ENCODE results near the gene HNRNPH3.

The HNRNPH3 gene

GRCh38 chr10:68359189-68359588 is 27.3 kb downstream of the HNRNPH3 start:
- Histone ChIP-seq H3K4me3 (ENCODE audit: low read depth in 1 of 2, low read length in 2 of 2) (no peak overlapping the region), H3K4me1 (ENCODE audit: control insufficient read depth in 1 of 2, insufficient read depth in 2 of 2, low read length in 2 of 2) (no peaks in the 10 kb centered on the region), H3K27me3 (ENCODE audit: low read depth, low read length) (no peaks in the 10 kb centered on the region), H3K9me3 (ENCODE audit: control insufficient read depth in 1 of 2, low read length in 2 of 2) (no peaks in the 10 kb centered on the region), H3K27ac (ENCODE audit: low read length) (no peak overlapping the region), H3K36me3 (ENCODE audit: control insufficient read depth in 1 of 2, insufficient read depth in 2 of 2, low read length in 2 of 2) (peaks cover 10 to 55% of the 10 kb centered on the region in 2 donors)

GRCh38 chr10:68362590-68362989 is 30.7 kb downstream of the HNRNPH3 start:
- H3K27me3 ChIP-seq (ENCODE audit: low read depth, low read length), result no peaks in the 10 kb centered on the region
- peaks cover 8 to 42% of the 10 kb centered on the region in 2 donors for H3K36me3 ChIP-seq (ENCODE audit: control insufficient read depth in 1 of 2, insufficient read depth in 2 of 2, low read length in 2 of 2)
- no peaks in the 10 kb centered on the region for H3K9me3 ChIP-seq (ENCODE audit: control insufficient read depth in 1 of 2, low read length in 2 of 2)
- no peak overlapping the region for H3K27ac ChIP-seq (ENCODE audit: low read length)
- H3K4me3 ChIP-seq (ENCODE audit: low read depth in 1 of 2, low read length in 2 of 2), result no peak overlapping the region
- no peaks in the 10 kb centered on the region for H3K4me1 ChIP-seq (ENCODE audit: control insufficient read depth in 1 of 2, insufficient read depth in 2 of 2, low read length in 2 of 2)

- Histone ChIP-seq H3K27ac (ENCODE audit: low read length) (no peak overlapping the region), H3K4me3 (ENCODE audit: low read depth in 1 of 2, low read length in 2 of 2) (no peak overlapping the region), H3K4me1 (ENCODE audit: control insufficient read depth in 1 of 2, insufficient read depth in 2 of 2, low read length in 2 of 2) (no peaks in the 10 kb centered on the region), H3K36me3 (ENCODE audit: control insufficient read depth in 1 of 2, insufficient read depth in 2 of 2, low read length in 2 of 2) (peaks cover 8 to 42% of the 10 kb centered on the region in 2 donors), H3K27me3 (ENCODE audit: low read depth, low read length) (no peaks in the 10 kb centered on the region), H3K9me3 (ENCODE audit: control insufficient read depth in 1 of 2, low read length in 2 of 2) (no peaks in the 10 kb centered on the region)
Observed at GRCh38 chr10:68364101-68364886, 32.4 kb downstream of the HNRNPH3 start.

GRCh38 chr10:68365611-68366010 is 33.7 kb downstream of the HNRNPH3 start:
- peaks cover 8 to 48% of the 10 kb centered on the region in 2 donors for H3K36me3 ChIP-seq (ENCODE audit: control insufficient read depth in 1 of 2, insufficient read depth in 2 of 2, low read length in 2 of 2)
- H3K9me3 ChIP-seq (ENCODE audit: control insufficient read depth in 1 of 2, low read length in 2 of 2), result no peaks in the 10 kb centered on the region
- H3K27me3 ChIP-seq (ENCODE audit: low read depth, low read length), result no peaks in the 10 kb centered on the region

GRCh38 chr10:68366600-68366999 is 34.7 kb downstream of the HNRNPH3 start:
- peaks cover 6 to 47% of the 10 kb centered on the region in 2 donors for H3K36me3 ChIP-seq (ENCODE audit: control insufficient read depth in 1 of 2, insufficient read depth in 2 of 2, low read length in 2 of 2)
- peaks cover 1 to 3% of the 10 kb centered on the region in 2 donors for H3K9me3 ChIP-seq (ENCODE audit: control insufficient read depth in 1 of 2, low read length in 2 of 2)
- no peak overlapping the region for H3K4me3 ChIP-seq (ENCODE audit: low read depth in 1 of 2, low read length in 2 of 2)
- H3K27me3 ChIP-seq (ENCODE audit: low read depth, low read length), result no peaks in the 10 kb centered on the region
- no peaks in the 10 kb centered on the region for H3K4me1 ChIP-seq (ENCODE audit: control insufficient read depth in 1 of 2, insufficient read depth in 2 of 2, low read length in 2 of 2)
- H3K27ac ChIP-seq (ENCODE audit: low read length), result no peak overlapping the region

More at GRCh38 chr10:68365611-68366010, 33.7 kb downstream of the HNRNPH3 start:
- H3K4me3 ChIP-seq (ENCODE audit: low read depth in 1 of 2, low read length in 2 of 2), result no peak overlapping the region
- H3K4me1 ChIP-seq (ENCODE audit: control insufficient read depth in 1 of 2, insufficient read depth in 2 of 2, low read length in 2 of 2), result no peaks in the 10 kb centered on the region
- no peak overlapping the region for H3K27ac ChIP-seq (ENCODE audit: low read length)

- Histone ChIP-seq H3K27ac (ENCODE audit: low read length) (no peak overlapping the region), H3K9me3 (ENCODE audit: control insufficient read depth in 1 of 2, low read length in 2 of 2) (peaks cover 5 to 7% of the 10 kb centered on the region in 2 donors), H3K36me3 (ENCODE audit: control insufficient read depth in 1 of 2, insufficient read depth in 2 of 2, low read length in 2 of 2) (peaks cover 3 to 47% of the 10 kb centered on the region in 2 donors), H3K4me1 (ENCODE audit: control insufficient read depth in 1 of 2, insufficient read depth in 2 of 2, low read length in 2 of 2) (no peaks in the 10 kb centered on the region), H3K4me3 (ENCODE audit: low read depth in 1 of 2, low read length in 2 of 2) (no peak overlapping the region), H3K27me3 (ENCODE audit: low read depth, low read length) (no peaks in the 10 kb centered on the region)
Observed at GRCh38 chr10:68367121-68367520, 35.3 kb downstream of the HNRNPH3 start.

GRCh38 chr10:68371604-68372003 is 39.7 kb downstream of the HNRNPH3 start:
- Histone ChIP-seq H3K4me1 (ENCODE audit: control insufficient read depth in 1 of 2, insufficient read depth in 2 of 2, low read length in 2 of 2) (no peaks in the 10 kb centered on the region), H3K27me3 (ENCODE audit: low read depth, low read length) (no peaks in the 10 kb centered on the region), H3K36me3 (ENCODE audit: control insufficient read depth in 1 of 2, insufficient read depth in 2 of 2, low read length in 2 of 2) (peaks cover 4 to 39% of the 10 kb centered on the region in 2 donors), H3K27ac (ENCODE audit: low read length) (no peak overlapping the region), H3K9me3 (ENCODE audit: control insufficient read depth in 1 of 2, low read length in 2 of 2) (peaks cover 5 to 10% of the 10 kb centered on the region in 2 donors), H3K4me3 (ENCODE audit: low read depth in 1 of 2, low read length in 2 of 2) (no peak overlapping the region)

GRCh38 chr10:68385740-68386139 is 53.9 kb downstream of the HNRNPH3 start:
- no peak overlapping the region for H3K4me3 ChIP-seq (ENCODE audit: low read depth in 1 of 2, low read length in 2 of 2)
- H3K27ac ChIP-seq (ENCODE audit: low read length), result no peak overlapping the region
- H3K36me3 ChIP-seq (ENCODE audit: control insufficient read depth in 1 of 2, insufficient read depth in 2 of 2, low read length in 2 of 2), result peaks cover 11 to 58% of the 10 kb centered on the region in 2 donors
- no peaks in the 10 kb centered on the region for H3K4me1 ChIP-seq (ENCODE audit: control insufficient read depth in 1 of 2, insufficient read depth in 2 of 2, low read length in 2 of 2)
- no peaks in the 10 kb centered on the region for H3K9me3 ChIP-seq (ENCODE audit: control insufficient read depth in 1 of 2, low read length in 2 of 2)
- no peaks in the 10 kb centered on the region for H3K27me3 ChIP-seq (ENCODE audit: low read depth, low read length)

All from muscle layer of duodenum (tissue), 2 donors.